GM03348 (cell line): ENCODE measurements around the gene TLE7.
A peak's percentile ranks its signal among the peaks of the same experiment; 100 is the strongest.

ENCODE experiments used
- DNase-seq: peaks from one replicate; pipeline ENCODE4 v3.0.0; 2012; ENCODE audit warnings: low spot score

Gene TLE7

GRCh38 chr16:71442051-71442440 is at the start of gene TLE7:
TLE7 (minus strand) TSS chr16:71442054; CDS start chr16:71433324, 8,730 bp downstream.
- no peak for DNase-seq

- DNase-seq: no peak
Observed at GRCh38 chr16:71491054-71491453, 49.2 kb upstream of the TLE7 start.

GRCh38 chr16:71490361-71490760 is 48.5 kb upstream of the TLE7 start:
- DNase-seq: no peak

GRCh38 chr16:71489122-71489521 is 47.3 kb upstream of the TLE7 start, which contains the start of gene ZNF19:
ZNF19 (minus strand) TSS chr16:71489324; CDS start chr16:71482114, 7,210 bp downstream.
- no peak for DNase-seq

GRCh38 chr16:71484006-71484893 is 42.4 kb upstream of the TLE7 start:
- DNase-seq: peak; percentile 91

GRCh38 chr16:71482569-71482968 is 40.7 kb upstream of the TLE7 start:
- no peak for DNase-seq

GRCh38 chr16:71480956-71481355 is 39.1 kb upstream of the TLE7 start:
- no peak for DNase-seq

- DNase-seq: peak; percentile 14
Observed at GRCh38 chr16:71479420-71479819, 37.6 kb upstream of the TLE7 start.

GRCh38 chr16:71476457-71477124 is 34.7 kb upstream of the TLE7 start:
- no peak for DNase-seq

- peak; percentile 84 for DNase-seq
Observed at GRCh38 chr16:71474864-71475263, 33.0 kb upstream of the TLE7 start.

- DNase-seq: no peak
Observed at GRCh38 chr16:71473891-71474290, 32.0 kb upstream of the TLE7 start.

- no peak for DNase-seq
Observed at GRCh38 chr16:71472931-71473330, 31.1 kb upstream of the TLE7 start.

- DNase-seq: no peak
Observed at GRCh38 chr16:71472051-71472450, 30.2 kb upstream of the TLE7 start.

- DNase-seq: peak; percentile 81
Observed at GRCh38 chr16:71467810-71468209, 26.0 kb upstream of the TLE7 start.

- DNase-seq: no peak
Observed at GRCh38 chr16:71464231-71464630, 22.4 kb upstream of the TLE7 start.

GRCh38 chr16:71461686-71462648 is 20.1 kb upstream of the TLE7 start, which contains the start of gene ZNF23:
ZNF23 (minus strand) TSS chr16:71462247; CDS start chr16:71456796, 5,451 bp downstream.
- peak; percentile 95 for DNase-seq

GRCh38 chr16:71460941-71461340 is 19.1 kb upstream of the TLE7 start:
- no peak for DNase-seq

GRCh38 chr16:71460236-71460635 is 18.4 kb upstream of the TLE7 start:
- peak; percentile 87 for DNase-seq

- no peak for DNase-seq
Observed at GRCh38 chr16:71459510-71459909, 17.7 kb upstream of the TLE7 start.

- no peak for DNase-seq
Observed at GRCh38 chr16:71456801-71457200, 14.9 kb upstream of the TLE7 start.

- DNase-seq: no peak
Observed at GRCh38 chr16:71453036-71453435, 11.2 kb upstream of the TLE7 start.

GRCh38 chr16:71449020-71449419 is 7.2 kb upstream of the TLE7 start:
- no peak for DNase-seq
